Upper lobe of left lung (tissue), 6 donors: ENCODE results near the gene CHCHD2. TPM values are rescaled to one million over a fixed set of nuclear protein-coding genes. Genes with fewer than 3 reads are reported as not detected.
"Not testable (repeated sequence)": the region's sequence is repeated elsewhere in the genome, so short reads cannot be mapped to it uniquely, and the experiment has no call there.

ENCODE experiments used
- ATAC-seq, 2 donors: fragments of 200-7000 bp; cut with Tn5 transposase; one replicate each; pipeline ENCODE4 v1.9.1; 2022; ENCODE audit warnings: mild to moderate bottlenecking in 2 of 2, moderate library complexity in 2 of 2; ENCODE audit not compliant: low FRiP score in 2 of 2
- DNase-seq, 2 donors: peaks; one replicate each; pipeline ENCODE4 v3.0.0-alpha.2; 2019 to 2020
- H3K27ac ChIP-seq, 4 donors: fragments of 200-600 bp; sonication (generic); one replicate each; pipeline ENCODE4 v1.5.1; 2016 to 2019
- H3K27me3 ChIP-seq, 4 donors: fragments of 200-600 bp; sonication (generic); one replicate each; pipeline ENCODE4 v1.5.1; 2017 to 2019
- H3K36me3 ChIP-seq, 4 donors: fragments of 200-600 bp; sonication (generic); one replicate each; pipeline ENCODE4 v1.5.1; 2016 to 2019
- H3K4me1 ChIP-seq, 4 donors: fragments of 200-600 bp; sonication (generic); one replicate each; pipeline ENCODE4 v1.5.1; 2018 to 2019
- H3K4me3 ChIP-seq, 4 donors: fragments of 200-600 bp; sonication (generic); one replicate each; pipeline ENCODE4 v1.5.1; 2017 to 2019; ENCODE audit warnings: mild to moderate bottlenecking in 2 of 4, moderate library complexity in 1 of 4
- H3K9me3 ChIP-seq, 4 donors: fragments of 200-600 bp; sonication (generic); one replicate each; pipeline ENCODE4 v1.5.1; 2018 to 2019
- EP300 ChIP-seq, 4 donors: sonication (generic); formaldehyde crosslinking; IDR thresholded peaks; one replicate each; pipeline ENCODE4 v1.5.1; 2017; ENCODE audit warnings: antibody characterized with exemption in 4 of 4, control low read depth in 2 of 4
- POLR2A ChIP-seq, 4 donors: fragments of 450-650 bp; IDR thresholded peaks; one replicate each; pipeline ENCODE4 v1.5.1; 2016 to 2017; ENCODE audit warnings: antibody characterized with exemption in 4 of 4, mild to moderate bottlenecking in 2 of 4
- POLR2AphosphoS5 ChIP-seq, 2 donors: sonication (generic); formaldehyde crosslinking; IDR thresholded peaks; one replicate each; pipeline ENCODE4 v1.5.1; 2017; ENCODE audit warnings: antibody characterized with exemption in 2 of 2
- WGBS, 2 donors: methylation state at CpG; one replicate each; pipeline ENCODE4 v1.1.5; 2017 to 2018; 5-methylcytosine and 5-hydroxymethylcytosine counted together
- total RNA-seq, 6 donors: library from RNA; depleted of rRNA in 4 of 6; stranded (reverse); fragments of >200 nt in 4 of 6; gene quantifications; one replicate each; pipeline versions ENCODE4 v1.1.0 to v1.2.1, GENCODE V29; 2016 to 2021
- TF ChIP-seq, protein P1 (sequence below), 6 experiments: fragments of 450-650 bp in 4 of 6; fragments of 200-600 bp in 2 of 6; sonication (generic) in 2 of 6; IDR thresholded peaks; one replicate each; pipeline ENCODE4 v1.5.1; 2016 to 2019; ENCODE audit warnings: antibody characterized with exemption in 6 of 6
- donor health status: DM: no; HTN: no; CAD: no; lungs with moderate emphysema.
- donor health status: DM: no; HTN: yes; CAD: no; lungs with severe emphysema.

CHCHD2 gene
- total RNA-seq, 6 donors from 2014 or later = 61.8 to 307 (median 203) TPM

DNA sequence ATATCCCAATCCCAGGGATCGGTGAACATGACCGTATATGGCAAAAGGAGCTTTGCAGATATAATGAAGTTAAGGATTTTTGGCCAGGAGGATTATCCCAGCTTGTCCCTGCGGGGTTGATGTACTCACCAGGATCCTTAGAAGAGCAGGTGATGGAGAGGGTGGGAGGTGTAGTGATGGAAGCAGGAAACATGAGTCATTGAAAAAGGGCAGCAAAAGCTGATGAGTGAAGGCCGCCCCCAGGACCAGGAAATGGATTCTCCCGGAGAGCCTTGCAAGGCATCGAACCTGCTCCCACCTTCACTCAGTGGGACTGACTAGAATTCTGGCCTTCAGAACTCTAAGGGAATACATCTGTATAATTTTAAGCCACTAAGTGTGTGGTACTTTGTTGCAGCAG, 15.2 kb upstream of the CHCHD2 start:
- Histone ChIP-seq H3K36me3 (no peaks in the 10 kb centered on the region), H3K27me3 (no peaks in the 10 kb centered on the region), H3K9me3 (no peaks in the 10 kb centered on the region), H3K4me1 (no peaks in the 10 kb centered on the region), H3K4me3 (no peak overlapping the region), H3K27ac (no peak overlapping the region)
- TF ChIP-seq POLR2A (IDR thresholded peaks at IDR 0.05) = no peak
- no peak for TF ChIP-seq POLR2AphosphoS5 (IDR thresholded peaks at IDR 0.05)
- TF ChIP-seq EP300 (IDR thresholded peaks at IDR 0.05) = no peak
- TF ChIP-seq, protein P1, sequence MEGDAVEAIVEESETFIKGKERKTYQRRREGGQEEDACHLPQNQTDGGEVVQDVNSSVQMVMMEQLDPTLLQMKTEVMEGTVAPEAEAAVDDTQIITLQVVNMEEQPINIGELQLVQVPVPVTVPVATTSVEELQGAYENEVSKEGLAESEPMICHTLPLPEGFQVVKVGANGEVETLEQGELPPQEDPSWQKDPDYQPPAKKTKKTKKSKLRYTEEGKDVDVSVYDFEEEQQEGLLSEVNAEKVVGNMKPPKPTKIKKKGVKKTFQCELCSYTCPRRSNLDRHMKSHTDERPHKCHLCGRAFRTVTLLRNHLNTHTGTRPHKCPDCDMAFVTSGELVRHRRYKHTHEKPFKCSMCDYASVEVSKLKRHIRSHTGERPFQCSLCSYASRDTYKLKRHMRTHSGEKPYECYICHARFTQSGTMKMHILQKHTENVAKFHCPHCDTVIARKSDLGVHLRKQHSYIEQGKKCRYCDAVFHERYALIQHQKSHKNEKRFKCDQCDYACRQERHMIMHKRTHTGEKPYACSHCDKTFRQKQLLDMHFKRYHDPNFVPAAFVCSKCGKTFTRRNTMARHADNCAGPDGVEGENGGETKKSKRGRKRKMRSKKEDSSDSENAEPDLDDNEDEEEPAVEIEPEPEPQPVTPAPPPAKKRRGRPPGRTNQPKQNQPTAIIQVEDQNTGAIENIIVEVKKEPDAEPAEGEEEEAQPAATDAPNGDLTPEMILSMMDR (IDR thresholded peaks at IDR 0.05) = no peak
- ATAC-seq (no peak), DNase-seq (no peak)
- 80 to 94% methylated on average over 6 of the region's 6 CpGs for WGBS, 2 donors

DNA sequence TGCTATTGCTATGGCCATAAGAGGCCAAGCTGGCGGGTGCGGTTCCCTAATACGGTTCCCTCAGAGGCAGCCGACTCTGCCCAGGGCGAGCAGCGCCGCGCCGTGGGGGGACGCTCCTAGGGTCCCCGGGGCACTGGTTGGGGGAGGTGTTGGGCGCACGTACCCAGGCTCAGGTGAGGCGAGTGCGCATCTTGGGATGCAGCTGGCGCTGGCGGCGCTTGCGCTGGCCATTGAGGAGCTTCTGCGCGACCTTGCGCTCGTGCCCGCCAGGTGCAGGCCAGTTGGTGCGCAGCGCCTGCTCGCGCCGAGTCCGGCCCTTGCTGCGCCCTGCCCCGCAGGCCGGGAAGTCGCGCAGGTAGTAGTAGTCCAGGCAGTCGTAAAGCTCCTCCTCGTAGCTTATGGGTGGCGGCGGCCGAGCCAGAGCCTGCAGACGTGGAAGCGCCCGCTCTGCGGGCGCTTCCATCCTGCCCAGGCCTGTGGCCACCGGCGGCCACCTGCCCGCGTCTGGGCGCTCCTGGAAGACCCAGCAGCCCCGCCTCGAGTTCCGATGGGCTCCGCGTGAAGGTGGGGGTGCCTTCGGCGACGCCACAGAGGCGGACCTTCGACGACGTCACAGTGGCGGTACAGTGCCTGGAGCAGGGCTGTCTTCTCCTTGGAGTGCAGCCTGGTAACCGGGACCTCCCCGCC, 9.7 kb upstream of the CHCHD2 start, which contains the start of gene NUPR2:
NUPR2 (minus strand) TSS at position 566 of the 687 bp plus-strand sequence; CDS start at position 463, 103 bp downstream.
- DNase-seq (peak; percentile 25 to 80), ATAC-seq (peak; percentile 38 to 74)
- peaks cover 0 to 6% (median 0%) of the 10 kb centered on the region in 4 donors for H3K27me3 ChIP-seq
- 11 to 12% methylated on average over 24 to 46 of the region's 65 CpGs for WGBS, 2 donors
- no peaks in the 10 kb centered on the region for H3K36me3 ChIP-seq
- TF ChIP-seq POLR2AphosphoS5 (IDR thresholded peaks at IDR 0.05) = no peak
- TF ChIP-seq, protein P1 (IDR thresholded peaks at IDR 0.05) = peak in 1 of 6 experiments; percentile 8
- H3K9me3 ChIP-seq = no peaks in the 10 kb centered on the region
- peaks cover 0 to 7% (median 0%) of the 10 kb centered on the region in 4 donors for H3K4me1 ChIP-seq
- H3K4me3 ChIP-seq = peak within 1 kb of the TSS in 3 of 4 donors; percentile 32 to 40 (median 40)
- H3K27ac ChIP-seq = no peak within 1 kb of the TSS

- not testable (repeated sequence) for H3K9me3 ChIP-seq, ATAC-seq, H3K4me1 ChIP-seq, H3K36me3 ChIP-seq, H3K27me3 ChIP-seq, DNase-seq, H3K27ac ChIP-seq, H3K4me3 ChIP-seq
- WGBS, 2 donors = 81 to 95% methylated on average over 3 of the region's 3 CpGs
Measured at GRCh38 chr7:56112244-56112643, 6.0 kb upstream of the CHCHD2 start.

DNA sequence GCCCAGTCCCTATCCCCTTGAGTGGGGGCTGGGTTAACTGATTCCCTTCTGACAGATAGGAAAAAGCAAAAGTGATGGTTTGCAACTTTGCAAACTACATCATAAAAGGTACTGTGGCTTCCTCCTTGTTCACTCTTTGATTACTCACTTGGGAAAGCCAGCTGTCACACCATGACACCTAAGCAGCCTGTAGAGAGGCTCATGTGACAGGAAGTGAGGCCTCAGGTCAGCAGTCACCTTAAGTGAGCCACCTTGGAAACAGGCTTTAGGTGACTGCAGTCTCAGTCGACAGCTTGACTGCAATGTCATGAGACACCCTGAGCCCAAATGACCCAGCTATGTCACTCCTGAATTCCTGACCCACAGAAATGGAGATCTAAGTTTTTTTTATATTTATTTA, 4.3 kb upstream of the CHCHD2 start:
- Histone ChIP-seq H3K4me1 (peaks cover 0 to 9% (median 4%) of the 10 kb centered on the region in 4 donors), H3K27me3 (peaks cover 0 to under 1% (median 0%) of the 10 kb centered on the region in 4 donors), H3K9me3 (no peaks in the 10 kb centered on the region), H3K27ac (no peak overlapping the region), H3K36me3 (no peaks in the 10 kb centered on the region), H3K4me3 (no peak overlapping the region)
- 56 to 57% methylated on average over 1 of the region's 1 CpG for WGBS, 2 donors
- TF ChIP-seq POLR2A (IDR thresholded peaks at IDR 0.05) (no peak), POLR2AphosphoS5 (IDR thresholded peaks at IDR 0.05) (no peak), EP300 (IDR thresholded peaks at IDR 0.05) (no peak)
- TF ChIP-seq, protein P1 (IDR thresholded peaks at IDR 0.05) = no peak
- ATAC-seq (no peak), DNase-seq (no peak)

- TF ChIP-seq POLR2AphosphoS5 (IDR thresholded peaks at IDR 0.05) = no peak
- TF ChIP-seq, protein P1 (IDR thresholded peaks at IDR 0.05) = no peak
- TF ChIP-seq EP300 (IDR thresholded peaks at IDR 0.05) = no peak
- no peak for TF ChIP-seq POLR2A (IDR thresholded peaks at IDR 0.05)
- ATAC-seq (no peak), DNase-seq (no peak)
- no peaks in the 10 kb centered on the region for H3K9me3 ChIP-seq
- peaks cover 11 to 15% (median 13%) of the 10 kb centered on the region in 4 donors for H3K36me3 ChIP-seq
- 88 to 91% methylated on average over 1 of the region's 1 CpG for WGBS, 2 donors
- H3K4me3 ChIP-seq = no peak overlapping the region
- H3K4me1 ChIP-seq = peaks cover 9 to 20% (median 16%) of the 10 kb centered on the region in 4 donors
- no peaks in the 10 kb centered on the region for H3K27me3 ChIP-seq
- no peak overlapping the region for H3K27ac ChIP-seq
Measured at GRCh38 chr7:56107954-56108258, 1.6 kb upstream of the CHCHD2 start.
